Left lung (tissue), 10 donors: Measurements from ENCODE around the gene UNC79. TPM values are rescaled to one million over a fixed set of nuclear protein-coding genes. Genes with fewer than 3 reads are reported as not detected.

ENCODE experiments used
- ATAC-seq: fragments of 200-7000 bp; cut with Tn5 transposase; one replicate; pipeline ENCODE4 v1.9.1; 2020; ENCODE audit warnings: moderate library complexity
- DNase-seq, 4 donors: peaks; one replicate each; pipeline ENCODE4 v3.0.0-alpha.2; 2013 to 2020
- H3K27ac ChIP-seq, 2 donors: fragments of 200-600 bp; sonication (generic) in 1 of 2; one replicate each; pipeline versions ENCODE4 v1.5.0 to v1.8.0; 2020 to 2021
- H3K27me3 ChIP-seq, 2 donors: fragments of 200-600 bp; sonication (generic) in 1 of 2; one replicate each; pipeline versions ENCODE4 v1.5.0 to v1.8.0; 2020 to 2021
- H3K36me3 ChIP-seq, 2 donors: fragments of 200-600 bp; sonication (generic) in 1 of 2; one replicate each; pipeline versions ENCODE4 v1.5.0 to v1.8.0; 2020 to 2021
- H3K4me1 ChIP-seq, 2 donors: fragments of 200-600 bp; one replicate each; pipeline ENCODE4 v1.8.0; 2021
- H3K4me3 ChIP-seq, 2 donors: fragments of 200-600 bp; sonication (generic) in 1 of 2; one replicate each; pipeline versions ENCODE4 v1.5.0 to v1.8.0; 2020 to 2021; ENCODE audit warnings: mild to moderate bottlenecking in 1 of 2
- H3K9me3 ChIP-seq, 2 donors: fragments of 200-600 bp; sonication (generic) in 1 of 2; one replicate each; pipeline versions ENCODE4 v1.5.0 to v1.8.0; 2020 to 2021
- CTCF ChIP-seq, 2 donors: fragments of 200-600 bp; sonication (generic) in 1 of 2; IDR thresholded peaks; one replicate each; pipeline versions ENCODE4 v1.5.0 to v1.8.0; 2021; ENCODE audit warnings: antibody characterized with exemption in 2 of 2
- intact Hi-C, 2 donors: fragments of 100-400 bp; cut with DNase I; formaldehyde crosslinking; loops; one replicate each; pipeline versions ENCODE4 v1.11.2 to v1.14.2; 2022
- polyA plus RNA-seq, 6 donors: library from polyadenylated mRNA; unstranded; fragments of 120-200 nt; gene quantifications; one replicate each; pipeline ENCODE4 v1.2.1, GENCODE V29; 2013; ENCODE audit not compliant: insufficient read length in 6 of 6
- total RNA-seq, 2 donors: library from RNA; stranded (reverse); fragmentation: NEBNext Ultra II Directional; extraction: Animal tissue kit (Norgen Biotek cat#: 25700); gene quantifications; one replicate each; pipeline ENCODE4 v1.2.1, GENCODE V29; 2021
- donor health status: DM: no; HTN: yes; CAD: no.
- donor health status: DM: no; HTN: no; CAD: no.

UNC79 gene
- total and polyA plus RNA-seq, 8 donors: 0.13 to 0.65 (median 0.46) TPM

DNA sequence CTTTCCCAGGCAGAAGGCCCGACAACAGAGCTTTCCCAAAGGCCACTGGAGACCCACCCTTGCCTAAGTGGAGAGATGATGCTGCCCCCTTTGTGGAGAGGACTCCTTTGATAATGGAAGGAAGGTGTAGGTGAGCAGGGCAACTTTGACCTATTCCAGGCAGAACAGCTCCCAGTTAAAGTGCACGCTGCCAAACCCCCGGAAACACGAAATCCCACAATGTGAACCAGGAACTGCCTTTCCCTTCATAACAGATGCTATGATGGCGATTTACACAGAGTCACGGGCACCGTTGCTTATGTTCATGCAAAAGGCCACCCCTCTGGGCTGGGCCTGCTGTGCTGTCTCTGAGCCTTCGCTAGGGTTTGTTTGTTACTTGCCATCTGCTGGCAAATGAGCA is 322.9 kb downstream of the UNC79 start:
- DNase-seq: no peak
- TF ChIP-seq CTCF (IDR thresholded peaks at IDR 0.05): no peak
- no peaks in the 10 kb centered on the region for H3K9me3 ChIP-seq
- no peak overlapping the region for H3K27ac ChIP-seq
- H3K36me3 ChIP-seq: no peaks in the 10 kb centered on the region
- H3K4me1 ChIP-seq: no peaks in the 10 kb centered on the region
- no peak for ATAC-seq
- H3K27me3 ChIP-seq: peaks cover 0 to 8% of the 10 kb centered on the region in 2 donors
- H3K4me3 ChIP-seq: no peak overlapping the region
- intact Hi-C loops: no loop called here

- H3K27me3 ChIP-seq: peaks cover 0 to 11% of the 10 kb centered on the region in 2 donors
- intact Hi-C loops: no loop called here
- no peaks in the 10 kb centered on the region for H3K4me1 ChIP-seq
- DNase-seq: no peak
- no peaks in the 10 kb centered on the region for H3K36me3 ChIP-seq
- no peaks in the 10 kb centered on the region for H3K9me3 ChIP-seq
- TF ChIP-seq CTCF (IDR thresholded peaks at IDR 0.05): no peak
- H3K4me3 ChIP-seq: no peak overlapping the region
- ATAC-seq: no peak
- H3K27ac ChIP-seq: no peak overlapping the region
Observed at GRCh38 chr14:93757206-93757605, 326.5 kb downstream of the UNC79 start.

Other genes starting within 250 kb of the UNC79 start
- gene MOAP1, start 246.0 kb upstream of the UNC79 start, total RNA-seq: 10 to 100 TPM; 20.3 to 28.9 TPM
- 10 to 100 TPM; 31.2 to 37.0 (median 35.3) TPM for gene MOAP1, start 246.0 kb upstream of the UNC79 start, polyA plus RNA-seq
- 10 to 100 TPM; 29.1 to 42.7 TPM for gene LYSET, start 245.6 kb upstream of the UNC79 start, total RNA-seq
- 10 to 100 TPM; 21.9 to 24.9 (median 22.7) TPM for gene LYSET, start 245.6 kb upstream of the UNC79 start, polyA plus RNA-seq
- 10 to 100 TPM; 12.2 to 12.9 TPM for gene GON7, start 223.9 kb upstream of the UNC79 start, total RNA-seq
- 10 to 100 TPM; 11.7 to 16.5 (median 14.3) TPM for gene GON7, start 223.9 kb upstream of the UNC79 start, polyA plus RNA-seq
- gene UBR7, start 223.7 kb upstream of the UNC79 start, total RNA-seq: 10 to 100 TPM; 19.4 to 21.2 TPM
- gene UBR7, start 223.7 kb upstream of the UNC79 start, polyA plus RNA-seq: 10 to 100 TPM; 28.4 to 37.3 (median 32.4) TPM
- gene BTBD7, start 97.9 kb upstream of the UNC79 start, total RNA-seq: 10 to 100 TPM; 32.1 to 35.9 TPM
- gene BTBD7, start 97.9 kb upstream of the UNC79 start, polyA plus RNA-seq: 10 to 100 TPM; 37.5 to 42.8 (median 39.5) TPM
- not detected for gene COX8C, start 83.8 kb upstream of the UNC79 start, total RNA-seq
- gene COX8C, start 83.8 kb upstream of the UNC79 start, polyA plus RNA-seq: under 1 TPM in 4 of 6 donors, not detected in 2; 0.36 to 0.44 (median 0.40) TPM